HepG2 (cell line): Measurements from ENCODE around the gene AMIGO1. TPM values are rescaled to one million over a fixed set of nuclear protein-coding genes. Genes with fewer than 3 reads are reported as not detected.

ENCODE experiments used
- ATAC-seq: fragments of 200-7000 bp; cut with Tn5 transposase; 3 replicates; pipeline ENCODE4 v1.9.1; 2020; ENCODE audit warnings: mild to moderate bottlenecking, moderate library complexity
- BruUV-seq: library from RNA; stranded (reverse); fragments of 400-500 nt; replicated peaks from 2 replicates; lab custom pipeline; 2021; lab: Mats Ljungman, UMichigan
- CTCF ChIA-PET: fragments of 300-600 bp; formaldehyde crosslinking; extraction: SDS; loops from one replicate; lab custom pipeline; 2021; ENCODE audit warnings: low total read pairs, inconsistent platforms, low intra/inter-chr PET ratio; lab: Yijun Ruan, JAX
- POLR2A ChIA-PET: fragments of 350-600 bp; sonication (Branson Sonifier 250); formaldehyde crosslinking; loops from one replicate; lab custom pipeline; 2020; ENCODE audit warnings: antibody characterized with exemption, inconsistent platforms; lab: Yijun Ruan, JAX
- DNase-seq: peaks from one replicate; pipeline ENCODE4 v3.0.0-alpha.2; 2015; ENCODE audit warnings: low spot score
- FAIRE-seq: peaks from 3 replicates; lab custom pipeline; 2011; peaks lifted over from hg19 to GRCh38; lab: Jason Lieb, UNC
- H2AFZ ChIP-seq: one replicate; pipeline ENCODE4 v1.6.1; 2011; ENCODE audit warnings: low read length, inconsistent platforms
- H3K27ac ChIP-seq: fragments of 300-600 bp; 3 replicates; pipeline ENCODE4 v1.8.0; 2011; ENCODE audit warnings: mixed run types, mild to moderate bottlenecking, mixed read lengths, low read length, inconsistent platforms; ENCODE audit not compliant: insufficient read depth; ENCODE audit errors: extremely low read length
- H3K27me3 ChIP-seq, 2 experiments: fragments of 200-600 bp in 1 of 2; 2 replicates in 1 of 2; 3 replicates in 1 of 2; pipeline versions ENCODE4 v1.6.0 to v1.8.0; 2011; ENCODE audit warnings: low read length in 2 of 2, mild to moderate bottlenecking in 2 of 2, moderate library complexity in 2 of 2, inconsistent platforms in 1 of 2; ENCODE audit not compliant: insufficient read depth in 2 of 2, control insufficient read depth in 1 of 2
- H3K36me3 ChIP-seq, 2 experiments: fragments of 200-600 bp in 1 of 2; replicated peaks in 1 of 2; 2 replicates in 1 of 2; 3 replicates in 1 of 2; pipeline versions ENCODE4 v1.5.1 to v1.8.0; 2011; ENCODE audit warnings: low read length in 2 of 2, inconsistent platforms in 1 of 2; ENCODE audit not compliant: insufficient read depth in 2 of 2, control insufficient read depth in 1 of 2
- H3K4me1 ChIP-seq: 2 replicates; pipeline ENCODE4 v1.5.1; 2012; ENCODE audit warnings: low read length, inconsistent platforms; ENCODE audit not compliant: insufficient read depth
- H3K4me2 ChIP-seq: 2 replicates; pipeline ENCODE4 v1.6.0; 2011; ENCODE audit warnings: low read depth, low read length, inconsistent platforms
- H3K4me3 ChIP-seq, 3 experiments: fragments of 200-600 bp in 1 of 3; sonication (generic), shearing (Covaris generic) in 1 of 3; replicated peaks in 1 of 3; 2 replicates each; pipeline ENCODE4 v1.5.1; 2011 to 2016; ENCODE audit warnings: low read length in 3 of 3, inconsistent platforms in 2 of 3, low read depth in 2 of 3, mild to moderate bottlenecking in 2 of 3, control low read depth in 1 of 3, mixed read lengths in 1 of 3; ENCODE audit not compliant: insufficient read depth in 1 of 3
- H3K79me2 ChIP-seq: one replicate; pipeline ENCODE4 v1.6.1; 2011; ENCODE audit warnings: low read length, inconsistent platforms; ENCODE audit not compliant: insufficient read depth
- H3K9ac ChIP-seq: 2 replicates; pipeline ENCODE4 v1.6.0; 2011; ENCODE audit warnings: mild to moderate bottlenecking, low read depth, low read length, inconsistent platforms; ENCODE audit not compliant: insufficient read depth
- H3K9me3 ChIP-seq: 2 replicates; pipeline ENCODE4 v1.5.1; 2012; ENCODE audit warnings: mild to moderate bottlenecking, low read length
- H4K20me1 ChIP-seq: 2 replicates; pipeline ENCODE4 v1.6.0; 2011; ENCODE audit warnings: inconsistent platforms, mild to moderate bottlenecking, low read length, moderate library complexity; ENCODE audit not compliant: insufficient read depth
- HDAC1 ChIP-seq: sonication (generic); formaldehyde crosslinking; IDR thresholded peaks from 2 replicates; pipeline ENCODE4 v1.5.1; 2020; ENCODE audit warnings: mild to moderate bottlenecking, missing genetic modification reagents
- HNF4A ChIP-seq: sonication (generic); formaldehyde crosslinking; IDR thresholded peaks from 2 replicates; pipeline ENCODE4 v1.4.0; 2020; ENCODE audit warnings: missing genetic modification reagents
- KDM3A ChIP-seq: IDR thresholded peaks from 2 replicates; pipeline ENCODE4 v1.6.1; 2018; ENCODE audit warnings: low read depth, missing compliant biosample characterization
- KDM5B ChIP-seq: sonication (generic); formaldehyde crosslinking; IDR thresholded peaks from 2 replicates; pipeline ENCODE4 v1.4.0; 2020; ENCODE audit warnings: missing genetic modification reagents, mild to moderate bottlenecking, borderline replicate concordance
- PAX8 ChIP-seq: sonication (generic); formaldehyde crosslinking; IDR thresholded peaks from 2 replicates; pipeline ENCODE4 v1.8.0; 2022; ENCODE audit warnings: mild to moderate bottlenecking, missing genetic modification reagents, borderline replicate concordance
- PITX1 ChIP-seq: sonication (generic); formaldehyde crosslinking; IDR thresholded peaks from 2 replicates; pipeline ENCODE4 v1.5.1; 2020; ENCODE audit warnings: mild to moderate bottlenecking, missing genetic modification reagents
- RXRB ChIP-seq: IDR thresholded peaks from 2 replicates; pipeline ENCODE4 v1.6.1; 2016; ENCODE audit warnings: borderline replicate concordance, missing genetic modification reagents, missing compliant biosample characterization
- SALL1 ChIP-seq: sonication (generic); formaldehyde crosslinking; IDR thresholded peaks from 2 replicates; pipeline ENCODE4 v1.8.0; 2022; ENCODE audit warnings: mild to moderate bottlenecking, missing genetic modification reagents
- SAP130 ChIP-seq: IDR thresholded peaks from 2 replicates; pipeline ENCODE4 v1.6.1; 2016; ENCODE audit warnings: low read depth
- SPEN ChIP-seq: sonication (generic); formaldehyde crosslinking; IDR thresholded peaks from 2 replicates; pipeline ENCODE4 v1.5.1; 2020; ENCODE audit warnings: low read depth, mild to moderate bottlenecking, missing genetic modification reagents
- SRF ChIP-seq: IDR thresholded peaks from 2 replicates; pipeline ENCODE4 v1.6.1; 2011; ENCODE audit warnings: mild to moderate bottlenecking, low read depth, low read length, moderate library complexity
- ZNF292 ChIP-seq: sonication (generic); formaldehyde crosslinking; IDR thresholded peaks from 2 replicates; pipeline ENCODE4 v1.8.1; 2022; ENCODE audit warnings: mild to moderate bottlenecking, low read depth, missing genetic modification reagents, borderline replicate concordance
- ZNF331 ChIP-seq: sonication (generic); formaldehyde crosslinking; IDR thresholded peaks from 2 replicates; pipeline ENCODE4 v1.4.0; 2020; ENCODE audit warnings: missing genetic modification reagents
- ZNF510 ChIP-seq: sonication (generic); formaldehyde crosslinking; IDR thresholded peaks from 2 replicates; pipeline ENCODE4 v1.4.0; 2020; ENCODE audit warnings: low read depth, mild to moderate bottlenecking, missing genetic modification reagents
- ZNF564 ChIP-seq: sonication (generic); formaldehyde crosslinking; IDR thresholded peaks from 2 replicates; pipeline ENCODE4 v1.8.1; 2023; ENCODE audit warnings: mild to moderate bottlenecking, missing genetic modification reagents
- ZNF83 ChIP-seq: sonication (generic); formaldehyde crosslinking; IDR thresholded peaks from 2 replicates; pipeline ENCODE4 v1.4.0; 2020; ENCODE audit warnings: missing genetic modification reagents, mild to moderate bottlenecking, borderline replicate concordance
- ZNF883 ChIP-seq: sonication (generic); formaldehyde crosslinking; IDR thresholded peaks from 2 replicates; pipeline ENCODE4 v1.5.1; 2020; ENCODE audit warnings: mild to moderate bottlenecking, missing genetic modification reagents; ENCODE audit errors: not compliant biosample characterization
- WGBS: methylation state at CpG from one replicate; pipeline ENCODE4 v1.1.6; 2017; ENCODE audit warnings: low lambda C conversion rate; 5-methylcytosine and 5-hydroxymethylcytosine counted together
- in situ Hi-C: cut with HindIII; loops from 2 replicates; pipeline ENCODE4 v1.10.0; 2017; ENCODE audit warnings: low pct_unique_long_range_greater_than_20kb; ENCODE audit not compliant: extremely low pct_ligation_motif_present
- intact Hi-C: fragments of 100-400 bp; cut with micrococcal nuclease; formaldehyde crosslinking; loops from one replicate; pipeline ENCODE4 v1.10.0; 2022; ENCODE audit not compliant: unreplicated experiment
- polyA plus RNA-seq, 8 experiments: library from polyadenylated mRNA; depleted of rRNA in 3 of 8; stranded (reverse) in 7 of 8; unstranded in 1 of 8; fragments of >200 nt; fragmentation: Illumina TruSeq in 4 of 8; extraction: Trizol in 4 of 8; gene quantifications; 2 replicates each; pipeline versions ENCODE4 v1.2.1 to v1.2.3, GENCODE V29; 2011 to 2016; ENCODE audit warnings: low read depth in 4 of 8, missing spikeins in 1 of 8, mixed read lengths in 1 of 8; ENCODE audit not compliant: insufficient read depth in 1 of 8
- total RNA-seq, 5 experiments: library from RNA; depleted of rRNA; stranded (reverse); fragments of >200 nt; fragmentation: Illumina TruSeq; extraction: Trizol; gene quantifications; 2 replicates each; pipeline ENCODE4 v1.2.3, GENCODE V29; 2016; ENCODE audit warnings: low read depth in 1 of 5
- TF ChIP-seq, protein P1 (sequence below): IDR thresholded peaks from 2 replicates; pipeline ENCODE4 v1.6.1; 2012; ENCODE audit warnings: low read depth, low read length, improper control_type of control experiment
- TF ChIP-seq, protein P2 (sequence below): sonication (generic); formaldehyde crosslinking; IDR thresholded peaks from 2 replicates; pipeline ENCODE4 v1.5.0; 2020; ENCODE audit warnings: missing genetic modification reagents

AMIGO1 gene
- total and polyA plus RNA-seq, 2 of the 13 experiments (the other 11 are each of a cell fraction or from before 2014, with no cell fraction given): 0.40 to 1.3 TPM

DNA sequence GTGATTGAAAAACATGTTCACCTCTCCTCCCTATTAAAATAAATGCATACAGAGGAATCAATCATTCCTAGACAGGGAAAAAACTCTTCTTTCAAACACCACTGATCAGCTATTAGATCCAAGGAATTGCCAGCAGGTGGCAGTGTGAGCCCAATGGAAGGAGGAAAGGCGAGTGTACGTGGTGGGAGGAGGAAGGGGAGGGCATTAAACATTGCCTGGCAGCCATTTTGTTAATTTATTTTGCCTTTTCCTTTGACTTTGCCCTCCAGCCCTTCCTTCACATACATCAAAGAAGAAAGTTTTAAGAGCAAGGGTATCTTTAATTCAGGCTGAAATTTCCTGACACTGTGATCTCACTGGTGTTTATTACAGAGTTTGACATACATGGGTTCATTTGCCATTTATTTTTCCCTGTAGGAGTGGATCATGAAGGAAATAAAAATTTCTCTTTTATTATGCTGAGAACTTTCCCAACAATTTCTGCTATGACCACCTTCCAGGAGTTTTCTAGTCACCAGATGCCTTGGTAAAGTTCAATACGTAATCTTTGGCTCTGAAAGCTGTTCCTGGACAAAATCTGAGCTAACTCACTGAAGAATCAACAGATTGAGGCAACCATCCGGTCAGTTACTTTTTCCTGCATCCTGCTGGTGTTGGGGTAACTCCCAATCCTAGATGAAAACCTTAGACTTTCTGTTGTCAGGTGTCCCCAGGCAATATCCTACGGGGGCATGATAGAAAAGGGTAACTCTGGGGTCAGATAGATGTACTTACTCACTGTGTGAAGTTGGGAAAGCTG, 37.0 kb upstream of the AMIGO1 start (continued):
- TF ChIP-seq KDM3A: 0 out of 2 replicates have a peak, but pooled peaks have one; percentile 40
- no peak for TF ChIP-seq ZNF83 (CRISPR knock-in tag)
- TF ChIP-seq ZNF331 (CRISPR knock-in tag): peak; percentile 25; the same call in 1 of the 2 replicates
- no peak for TF ChIP-seq PAX8 (CRISPR knock-in tag)
- no peak for TF ChIP-seq PITX1 (CRISPR knock-in tag)
- TF ChIP-seq, protein P1, sequence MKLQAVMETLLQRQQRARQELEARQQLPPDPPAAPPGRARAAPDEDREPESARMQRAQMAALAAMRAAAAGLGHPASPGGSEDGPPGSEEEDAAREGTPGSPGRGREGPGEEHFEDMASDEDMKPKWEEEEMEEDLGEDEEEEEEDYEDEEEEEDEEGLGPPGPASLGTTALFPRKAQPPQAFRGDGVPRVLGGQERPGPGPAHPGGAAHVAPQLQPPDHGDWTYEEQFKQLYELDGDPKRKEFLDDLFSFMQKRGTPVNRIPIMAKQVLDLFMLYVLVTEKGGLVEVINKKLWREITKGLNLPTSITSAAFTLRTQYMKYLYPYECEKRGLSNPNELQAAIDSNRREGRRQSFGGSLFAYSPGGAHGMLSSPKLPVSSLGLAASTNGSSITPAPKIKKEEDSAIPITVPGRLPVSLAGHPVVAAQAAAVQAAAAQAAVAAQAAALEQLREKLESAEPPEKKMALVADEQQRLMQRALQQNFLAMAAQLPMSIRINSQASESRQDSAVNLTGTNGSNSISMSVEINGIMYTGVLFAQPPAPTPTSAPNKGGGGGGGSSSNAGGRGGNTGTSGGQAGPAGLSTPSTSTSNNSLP: peak; percentile 73; the same call in 1 of the 2 replicates
- TF ChIP-seq ZNF883: no peak

DNA sequence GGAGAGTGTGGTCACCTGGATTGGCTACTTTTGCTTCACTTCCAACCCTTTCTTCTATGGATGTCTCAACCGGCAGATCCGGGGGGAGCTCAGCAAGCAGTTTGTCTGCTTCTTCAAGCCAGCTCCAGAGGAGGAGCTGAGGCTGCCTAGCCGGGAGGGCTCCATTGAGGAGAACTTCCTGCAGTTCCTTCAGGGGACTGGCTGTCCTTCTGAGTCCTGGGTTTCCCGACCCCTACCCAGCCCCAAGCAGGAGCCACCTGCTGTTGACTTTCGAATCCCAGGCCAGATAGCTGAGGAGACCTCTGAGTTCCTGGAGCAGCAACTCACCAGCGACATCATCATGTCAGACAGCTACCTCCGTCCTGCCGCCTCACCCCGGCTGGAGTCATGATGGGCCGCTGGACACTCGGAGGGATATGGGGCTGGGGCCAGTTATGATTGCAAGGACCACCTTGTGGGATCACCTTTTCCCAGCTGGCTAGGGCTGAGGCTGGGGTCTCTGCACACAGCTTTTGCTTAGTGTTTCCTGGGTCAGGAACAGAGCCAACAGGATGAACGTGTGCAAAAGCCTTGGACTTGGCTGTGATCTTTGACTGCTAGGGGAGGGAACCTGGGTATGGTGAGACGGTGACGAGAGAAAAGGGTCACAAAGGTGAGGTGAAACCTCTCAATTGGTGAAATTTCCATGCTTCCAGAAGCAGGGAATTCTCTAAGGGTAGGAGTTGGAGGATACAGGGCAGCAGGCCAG, 34.6 kb upstream of the AMIGO1 start:
- in situ Hi-C loops (loop anchor here (10.0 kb wide), 1 partner anchor 171 kb away; the partner anchor contains the start of gene GSTM5), intact Hi-C loops (loop anchor here (2.0 to 10.0 kb wide), 2 partner anchors 95 to 441 kb away; partner anchors contain the start of gene AHCYL1)
- H3K4me3 ChIP-seq: peak overlapping the region in 1 of 3 experiments; percentile 51; a peak in 2 of 6 replicates
- DNase-seq (no peak), FAIRE-seq (peak; percentile 79), ATAC-seq (peak; percentile 30)
- H3K27ac ChIP-seq: no peak overlapping the region
- WGBS: 21% methylated on average over 7 of the region's 14 CpGs
- peaks cover 47% of the 10 kb centered on the region for H3K4me1 ChIP-seq
- H3K79me2 ChIP-seq: peaks cover 23% of the 10 kb centered on the region
- 0 out of 2 replicates have a peak, but pooled peaks cover 2% of the 10 kb centered on the region for H4K20me1 ChIP-seq
- H3K27me3 ChIP-seq: peaks cover 7 to 9% of the 10 kb centered on the region in 2 experiments; a peak in 2 of 5 replicates
- BruUV-seq: no TSS peak
- POLR2A ChIA-PET: interaction anchor here (0.9 to 1.4 kb wide), 2 partner anchors 86 to 96 kb away, joined by 3 to 4 read pairs; no protein-coding TSS in a partner anchor
- peak overlapping the region; percentile 12; the same call in 1 of the 2 replicates for H3K9ac ChIP-seq
- peak overlapping the region; percentile 66 for H3K4me2 ChIP-seq
- no peak overlapping the region for H2AFZ ChIP-seq
- H3K9me3 ChIP-seq: no peaks in the 10 kb centered on the region
- CTCF ChIA-PET: interaction anchor here (0.8 kb wide), 1 partner anchor 12 kb away, joined by 3 read pairs; no protein-coding TSS in a partner anchor
- no peaks in the 10 kb centered on the region for H3K36me3 ChIP-seq
- TF ChIP-seq, protein P2, sequence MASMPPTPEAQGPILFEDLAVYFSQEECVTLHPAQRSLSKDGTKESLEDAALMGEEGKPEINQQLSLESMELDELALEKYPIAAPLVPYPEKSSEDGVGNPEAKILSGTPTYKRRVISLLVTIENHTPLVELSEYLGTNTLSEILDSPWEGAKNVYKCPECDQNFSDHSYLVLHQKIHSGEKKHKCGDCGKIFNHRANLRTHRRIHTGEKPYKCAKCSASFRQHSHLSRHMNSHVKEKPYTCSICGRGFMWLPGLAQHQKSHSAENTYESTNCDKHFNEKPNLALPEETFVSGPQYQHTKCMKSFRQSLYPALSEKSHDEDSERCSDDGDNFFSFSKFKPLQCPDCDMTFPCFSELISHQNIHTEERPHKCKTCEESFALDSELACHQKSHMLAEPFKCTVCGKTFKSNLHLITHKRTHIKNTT: no peak
- 0 out of 2 replicates have a peak, but pooled peaks have one; percentile 39 for TF ChIP-seq HDAC1 (CRISPR knock-in tag)
- no peak for TF ChIP-seq SPEN
- no peak for TF ChIP-seq ZNF510 (CRISPR knock-in tag)
- TF ChIP-seq SRF: no peak
- TF ChIP-seq ZNF564 (CRISPR knock-in tag): no peak
- peak; percentile 52; the same call in 1 of the 2 replicates for TF ChIP-seq ZNF292 (CRISPR knock-in tag)
- TF ChIP-seq KDM5B (CRISPR knock-in tag): 0 out of 2 replicates have a peak, but pooled peaks have one; percentile 22
- peak; percentile 31; the same call in 1 of the 2 replicates for TF ChIP-seq SAP130
- TF ChIP-seq RXRB (CRISPR knock-in tag): peak; percentile 55; the same call in 1 of the 2 replicates
- TF ChIP-seq HNF4A: peak; percentile 60
- peak; percentile 41; the same call in 1 of the 2 replicates for TF ChIP-seq SALL1
